Muscle layer of duodenum (tissue), 2 donors: ENCODE data around the gene TTC7B.

ENCODE experiments used
- H3K27ac ChIP-seq: one replicate; pipeline ENCODE4 v1.7.0; 2013; ENCODE audit warnings: mild to moderate bottlenecking, low read length
- H3K27me3 ChIP-seq: one replicate; pipeline ENCODE4 v1.7.0; 2013; ENCODE audit warnings: low read depth, mild to moderate bottlenecking, control low read depth, low read length
- H3K36me3 ChIP-seq, 2 donors: one replicate each; pipeline ENCODE4 v1.7.0; 2013; ENCODE audit warnings: low read length in 2 of 2, control low read depth in 1 of 2, mild to moderate bottlenecking in 1 of 2; ENCODE audit not compliant: insufficient read depth in 2 of 2, control insufficient read depth in 1 of 2
- H3K4me1 ChIP-seq, 2 donors: one replicate each; pipeline ENCODE4 v1.7.0; 2013; ENCODE audit warnings: low read length in 2 of 2, mild to moderate bottlenecking in 2 of 2, control low read depth in 1 of 2, moderate library complexity in 1 of 2; ENCODE audit not compliant: insufficient read depth in 2 of 2, control insufficient read depth in 1 of 2
- H3K4me3 ChIP-seq, 2 donors: one replicate each; pipeline ENCODE4 v1.7.0; 2013; ENCODE audit warnings: low read length in 2 of 2, low read depth in 1 of 2, mild to moderate bottlenecking in 1 of 2
- H3K9me3 ChIP-seq, 2 donors: one replicate each; pipeline ENCODE4 v1.7.0; 2013; ENCODE audit warnings: low read length in 2 of 2, control low read depth in 1 of 2, mild to moderate bottlenecking in 1 of 2; ENCODE audit not compliant: control insufficient read depth in 1 of 2
- donor health status: healthy.

The TTC7B gene

GRCh38 chr14:90781876-90782275, 34.4 kb downstream of the TTC7B start:
- H3K4me1 ChIP-seq: no peaks in the 10 kb centered on the region
- H3K36me3 ChIP-seq: peaks cover 3 to 38% of the 10 kb centered on the region in 2 donors
- H3K4me3 ChIP-seq: no peak overlapping the region
- no peaks in the 10 kb centered on the region for H3K9me3 ChIP-seq
- no peaks in the 10 kb centered on the region for H3K27me3 ChIP-seq
- no peak overlapping the region for H3K27ac ChIP-seq

DNA sequence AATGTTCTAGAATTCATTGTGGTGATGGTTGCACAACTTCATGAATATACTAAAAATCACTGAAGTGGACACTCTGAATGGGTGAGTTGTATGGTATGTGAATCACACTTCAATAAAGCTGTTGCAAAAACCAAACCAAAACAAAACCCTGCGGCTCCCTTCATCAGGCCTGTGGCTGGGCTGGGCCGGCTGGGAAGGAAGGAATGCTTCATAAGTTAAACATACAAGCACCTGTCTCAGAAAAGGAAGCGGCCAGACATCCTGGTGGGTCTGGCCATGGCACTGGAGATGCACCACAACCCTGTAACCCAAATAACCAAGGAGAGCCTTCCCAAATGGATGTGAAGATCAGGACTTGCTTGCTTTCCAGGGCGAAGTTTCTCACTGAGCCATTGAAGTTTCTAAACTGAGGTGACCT, 34.9 kb downstream of the TTC7B start:
- no peaks in the 10 kb centered on the region for H3K9me3 ChIP-seq
- H3K4me3 ChIP-seq: no peak overlapping the region
- H3K36me3 ChIP-seq: peaks cover 3 to 38% of the 10 kb centered on the region in 2 donors
- no peak overlapping the region for H3K27ac ChIP-seq
- H3K4me1 ChIP-seq: no peaks in the 10 kb centered on the region
- no peaks in the 10 kb centered on the region for H3K27me3 ChIP-seq

- Histone ChIP-seq H3K9me3 (no peaks in the 10 kb centered on the region), H3K27me3 (no peaks in the 10 kb centered on the region), H3K4me1 (no peaks in the 10 kb centered on the region), H3K27ac (no peak overlapping the region), H3K36me3 (peaks cover 8 to 33% of the 10 kb centered on the region in 2 donors), H3K4me3 (no peak overlapping the region)
Observed at GRCh38 chr14:90780519-90780918, 35.7 kb downstream of the TTC7B start.

GRCh38 chr14:90778571-90779255, 37.5 kb downstream of the TTC7B start:
- H3K27me3 ChIP-seq: no peaks in the 10 kb centered on the region
- no peak overlapping the region for H3K4me3 ChIP-seq
- peaks cover 8 to 30% of the 10 kb centered on the region in 2 donors for H3K36me3 ChIP-seq
- no peaks in the 10 kb centered on the region for H3K4me1 ChIP-seq
- no peaks in the 10 kb centered on the region for H3K9me3 ChIP-seq
- no peak overlapping the region for H3K27ac ChIP-seq

DNA sequence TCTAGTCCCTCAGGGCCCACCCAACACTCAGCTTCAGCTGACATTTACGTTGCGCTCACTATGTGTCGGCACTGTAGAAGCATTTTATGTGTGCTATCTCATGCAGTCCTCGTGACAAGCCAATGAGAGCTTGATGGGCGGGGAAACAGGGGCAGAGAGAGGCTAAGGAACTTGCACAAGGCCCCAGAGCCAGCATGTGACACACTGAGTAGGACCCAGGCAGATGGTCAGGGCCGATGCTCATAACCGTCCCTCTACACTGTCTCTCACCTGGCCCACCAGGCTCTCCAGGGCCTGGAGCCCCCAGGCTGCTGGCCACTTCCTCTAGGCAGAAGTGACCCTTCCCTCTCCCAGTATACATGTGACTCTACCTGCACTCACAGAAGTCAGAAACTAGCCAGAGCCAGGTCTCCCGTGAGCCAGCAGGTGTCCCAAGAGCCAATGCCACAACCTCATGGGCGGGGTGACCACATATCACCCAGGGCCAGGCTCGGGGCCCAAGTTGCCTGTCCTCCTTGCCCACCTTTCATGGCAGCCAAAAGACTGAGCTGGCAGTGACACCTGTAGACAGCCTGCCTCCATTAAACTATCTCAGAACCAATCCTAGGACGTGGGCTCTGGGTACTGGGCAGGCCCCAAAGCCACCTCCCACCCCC, 38.3 kb downstream of the TTC7B start:
- Histone ChIP-seq H3K27me3 (no peaks in the 10 kb centered on the region), H3K36me3 (peaks cover 8 to 34% of the 10 kb centered on the region in 2 donors), H3K9me3 (no peaks in the 10 kb centered on the region), H3K27ac (no peak overlapping the region), H3K4me1 (no peaks in the 10 kb centered on the region), H3K4me3 (no peak overlapping the region)

DNA sequence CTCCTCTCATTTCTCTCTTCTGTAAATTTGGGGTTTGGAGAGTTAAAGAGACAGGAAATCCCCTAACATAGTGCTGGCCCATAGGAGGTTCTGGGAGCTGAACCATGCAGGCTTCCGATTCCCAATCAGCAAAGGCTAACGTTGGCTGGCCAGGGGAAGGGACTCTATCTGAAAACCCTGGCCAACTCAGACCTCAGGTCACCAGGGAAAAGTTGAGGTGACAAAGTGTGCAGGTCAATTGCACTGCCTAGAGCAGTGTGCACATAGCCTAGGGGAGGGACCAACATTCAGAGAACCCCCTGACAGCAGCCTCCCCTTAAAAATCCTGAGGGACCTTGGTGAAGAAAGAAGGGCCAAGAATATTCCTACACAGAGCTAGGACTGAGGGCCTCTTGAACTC, 38.9 kb downstream of the TTC7B start:
- H3K4me1 ChIP-seq: no peaks in the 10 kb centered on the region
- no peaks in the 10 kb centered on the region for H3K9me3 ChIP-seq
- H3K27me3 ChIP-seq: no peaks in the 10 kb centered on the region
- H3K4me3 ChIP-seq: no peak overlapping the region
- no peak overlapping the region for H3K27ac ChIP-seq
- peaks cover 8 to 34% of the 10 kb centered on the region in 2 donors for H3K36me3 ChIP-seq

- no peaks in the 10 kb centered on the region for H3K9me3 ChIP-seq
- H3K36me3 ChIP-seq: peaks cover 8 to 24% of the 10 kb centered on the region in 2 donors
- H3K27ac ChIP-seq: no peak overlapping the region
- no peaks in the 10 kb centered on the region for H3K4me1 ChIP-seq
- H3K4me3 ChIP-seq: no peak overlapping the region
- no peaks in the 10 kb centered on the region for H3K27me3 ChIP-seq
Observed at GRCh38 chr14:90775441-90775840, 40.8 kb downstream of the TTC7B start.

GRCh38 chr14:90774316-90774715, 41.9 kb downstream of the TTC7B start:
- H3K36me3 ChIP-seq: peaks cover 5 to 30% of the 10 kb centered on the region in 2 donors
- H3K4me1 ChIP-seq: no peaks in the 10 kb centered on the region
- H3K27me3 ChIP-seq: no peaks in the 10 kb centered on the region
- H3K4me3 ChIP-seq: no peak overlapping the region
- H3K9me3 ChIP-seq: no peaks in the 10 kb centered on the region
- H3K27ac ChIP-seq: no peak overlapping the region

DNA sequence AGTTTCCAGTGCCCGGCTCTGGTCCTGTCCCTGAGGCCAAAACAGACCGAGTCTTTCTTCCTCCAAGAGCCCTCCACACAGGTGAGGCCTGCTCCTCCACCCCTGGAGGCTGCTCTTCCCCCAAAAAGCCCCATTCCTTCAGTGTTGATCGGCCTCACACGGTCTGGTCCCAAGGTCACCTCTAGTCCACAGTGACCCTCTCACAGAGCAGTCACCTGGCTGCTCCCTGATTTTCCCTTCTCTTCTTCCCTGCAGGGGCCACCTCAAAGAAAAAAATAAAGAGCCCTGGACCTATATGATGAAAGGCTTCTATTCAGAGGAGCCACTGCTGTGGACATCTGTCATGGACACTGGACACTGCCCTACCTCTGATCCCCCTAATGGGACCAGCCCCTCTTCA, 42.5 kb downstream of the TTC7B start:
- Histone ChIP-seq H3K36me3 (peaks cover 5 to 35% of the 10 kb centered on the region in 2 donors), H3K27ac (no peak overlapping the region), H3K4me3 (no peak overlapping the region), H3K4me1 (no peaks in the 10 kb centered on the region), H3K27me3 (no peaks in the 10 kb centered on the region), H3K9me3 (no peaks in the 10 kb centered on the region)

- Histone ChIP-seq H3K4me3 (no peak overlapping the region), H3K36me3 (peaks cover 9 to 35% of the 10 kb centered on the region in 2 donors), H3K27ac (no peak overlapping the region)
Observed at GRCh38 chr14:90773196-90773486, 43.1 kb downstream of the TTC7B start.

GRCh38 chr14:90767899-90768298, 48.3 kb downstream of the TTC7B start:
- no peaks in the 10 kb centered on the region for H3K27me3 ChIP-seq
- peaks cover 0 to 24% of the 10 kb centered on the region in 2 donors for H3K9me3 ChIP-seq
- no peaks in the 10 kb centered on the region for H3K4me1 ChIP-seq
- no peak overlapping the region for H3K4me3 ChIP-seq
- H3K27ac ChIP-seq: no peak overlapping the region
- peaks cover 7 to 40% of the 10 kb centered on the region in 2 donors for H3K36me3 ChIP-seq

More at GRCh38 chr14:90773196-90773486, 43.1 kb downstream of the TTC7B start:
- H3K27me3 ChIP-seq: no peaks in the 10 kb centered on the region
- H3K9me3 ChIP-seq: peaks cover 0 to 4% of the 10 kb centered on the region in 2 donors
- H3K4me1 ChIP-seq: no peaks in the 10 kb centered on the region
